ENCODE measurements around the gene KATNBL1.

The KATNBL1 gene, protein sequence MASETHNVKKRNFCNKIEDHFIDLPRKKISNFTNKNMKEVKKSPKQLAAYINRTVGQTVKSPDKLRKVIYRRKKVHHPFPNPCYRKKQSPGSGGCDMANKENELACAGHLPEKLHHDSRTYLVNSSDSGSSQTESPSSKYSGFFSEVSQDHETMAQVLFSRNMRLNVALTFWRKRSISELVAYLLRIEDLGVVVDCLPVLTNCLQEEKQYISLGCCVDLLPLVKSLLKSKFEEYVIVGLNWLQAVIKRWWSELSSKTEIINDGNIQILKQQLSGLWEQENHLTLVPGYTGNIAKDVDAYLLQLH

DNA sequence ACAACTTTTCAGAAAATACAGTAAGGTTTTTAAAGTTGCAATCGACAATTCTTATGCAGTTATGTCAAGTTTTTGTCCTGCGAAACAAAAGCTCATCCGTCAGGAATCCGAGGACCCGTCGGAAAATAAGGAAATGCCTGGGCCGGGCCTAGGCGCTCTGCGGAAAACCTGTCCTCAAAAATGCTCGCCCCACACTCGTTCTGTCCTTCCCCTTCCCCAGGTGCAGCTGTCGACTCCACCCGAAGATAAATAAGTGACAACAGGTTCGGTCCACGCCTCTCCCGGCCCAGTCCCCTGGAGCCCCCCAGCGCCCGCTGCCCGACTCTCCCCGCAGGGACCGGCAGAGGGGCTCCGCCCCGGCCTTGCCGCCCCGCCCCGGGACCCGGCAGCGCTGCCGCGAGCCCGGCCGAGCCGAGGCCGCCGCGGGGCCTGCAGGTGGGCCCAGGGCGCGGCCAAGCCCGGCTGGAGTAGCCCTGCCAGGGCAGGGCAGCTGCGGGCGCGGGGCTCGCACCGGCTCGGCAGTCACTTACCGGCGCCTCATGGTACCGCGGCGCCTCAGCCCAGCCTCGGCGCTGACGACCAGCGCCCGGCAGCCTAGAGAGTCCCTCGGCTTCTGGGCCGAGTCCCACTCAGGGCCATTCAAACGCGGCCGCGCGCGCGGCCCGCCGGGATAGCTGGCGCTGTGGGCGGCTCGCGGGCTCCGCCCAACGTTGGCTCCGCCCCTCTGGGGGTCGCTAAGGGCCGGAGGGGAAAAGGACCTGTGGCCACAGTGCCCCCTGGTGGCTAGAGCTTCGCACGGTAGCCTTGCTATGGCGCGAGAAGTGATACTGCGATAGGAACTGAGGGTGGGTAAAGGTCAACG is at the start of gene KATNBL1:
TSS of gene KATNBL1 (minus strand) at position 676 of the 862 bp plus-strand sequence. CDS start 46,420 bp downstream, outside the sequence.
- peak; percentile 98 for DNase-seq

DNA sequence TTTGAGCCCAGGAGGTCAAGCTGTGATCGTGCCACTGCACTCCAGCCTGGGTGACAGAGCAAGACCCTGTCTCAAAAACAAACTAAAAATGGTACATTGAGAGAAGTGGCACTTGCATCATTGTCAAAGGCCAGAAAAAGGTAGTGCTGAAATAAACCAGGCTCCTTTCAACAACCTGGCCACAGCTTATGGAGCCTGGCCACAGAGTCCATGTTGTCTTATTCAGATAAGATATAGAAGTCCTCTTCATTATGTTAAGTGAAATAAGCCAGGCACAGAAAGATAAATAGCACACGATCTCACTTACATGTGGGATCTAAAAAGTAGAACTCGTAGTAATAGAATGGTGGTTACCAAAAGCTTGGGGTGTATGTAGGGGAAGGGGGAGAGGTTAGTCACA is 49.7 kb upstream of the KATNBL1 start:
- peak; percentile 59 for DNase-seq

DNA sequence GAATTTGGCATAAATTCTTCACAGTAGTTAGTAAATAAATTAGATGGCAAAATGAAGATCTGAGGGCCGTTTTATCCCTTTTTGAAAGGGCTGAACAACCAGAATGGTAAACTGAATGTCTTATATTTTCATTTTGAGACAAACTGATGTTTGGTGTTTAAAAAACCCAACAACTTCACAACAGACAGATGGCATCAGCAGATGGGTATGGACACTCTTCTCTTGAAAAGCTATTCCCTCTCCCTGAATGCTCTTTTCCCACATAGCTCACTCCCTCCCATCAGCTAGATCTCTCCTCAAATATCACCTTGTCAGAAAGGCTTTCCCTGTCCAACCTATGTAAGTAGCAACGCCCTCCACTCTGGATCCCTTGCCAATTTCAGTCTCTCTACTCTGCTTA is 48.3 kb upstream of the KATNBL1 start:
- no peak for DNase-seq

DNA sequence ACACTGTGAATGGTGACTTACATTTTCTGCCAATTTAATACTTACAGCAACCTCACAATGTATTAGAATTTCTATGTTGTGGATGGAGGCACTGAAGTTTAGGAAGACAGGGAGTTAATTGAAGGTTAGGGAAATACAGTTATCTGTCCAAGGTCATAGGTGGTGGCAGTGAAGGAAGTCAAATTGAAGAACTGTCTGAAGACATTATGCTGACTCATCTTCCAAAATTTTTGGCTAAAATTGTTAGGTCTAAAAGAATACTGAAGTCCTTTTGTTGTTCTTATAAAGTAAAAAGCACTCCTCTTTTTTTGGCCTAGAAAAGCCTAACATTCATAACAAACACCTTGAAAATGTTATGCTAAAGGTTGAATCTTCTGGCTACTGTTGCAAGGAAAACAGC is 42.6 kb upstream of the KATNBL1 start:
- DNase-seq = peak; percentile 37

DNA sequence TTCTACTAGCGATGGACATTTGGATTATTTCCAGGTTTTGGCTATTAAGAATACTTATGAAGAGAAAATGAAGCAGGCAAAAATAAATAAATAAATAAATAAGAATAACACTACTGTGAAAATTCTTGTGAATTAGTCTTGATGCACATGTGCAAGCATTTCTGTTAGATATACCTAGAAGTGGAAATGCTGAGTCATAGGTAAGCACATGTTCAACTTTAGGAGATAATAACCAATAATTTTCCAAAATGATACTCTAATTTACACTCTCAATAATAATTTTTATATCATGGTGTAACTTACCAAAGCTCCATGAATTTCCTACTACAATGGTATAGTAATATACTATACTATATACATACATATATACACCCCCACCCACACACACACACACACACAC is 38.3 kb upstream of the KATNBL1 start:
- peak; percentile 60 for DNase-seq

DNA sequence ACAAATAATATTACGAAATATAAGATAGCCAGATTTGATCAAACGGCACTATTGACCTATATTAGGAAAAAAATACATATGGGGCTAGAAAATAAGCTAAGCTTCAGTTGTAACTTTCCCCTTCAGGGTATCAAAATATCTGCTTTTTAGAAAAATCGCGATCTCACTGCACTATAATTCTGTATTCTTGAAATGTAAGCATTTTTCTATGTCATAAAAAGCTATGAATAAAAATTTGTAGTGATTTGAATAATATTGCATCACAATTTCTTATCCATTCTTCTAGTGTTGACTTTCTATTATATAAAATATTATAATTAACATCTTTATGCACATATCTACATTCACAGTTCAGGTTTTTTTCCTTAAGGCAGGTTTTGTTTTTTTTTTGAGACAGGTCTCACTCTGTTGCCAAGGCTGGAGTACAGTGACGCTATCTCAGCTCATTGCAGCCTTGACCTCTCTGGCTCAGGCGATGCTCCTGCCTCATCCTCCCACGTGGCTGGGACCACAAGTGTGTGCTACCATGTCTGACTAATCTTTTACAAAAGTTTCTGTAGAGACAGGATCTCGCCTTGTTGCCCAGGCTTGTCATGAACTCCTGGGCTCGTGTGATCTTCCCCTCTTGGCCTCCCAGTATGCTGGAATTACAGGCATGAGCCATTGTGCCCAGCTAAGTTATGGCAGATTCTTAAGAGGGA is 36.5 kb upstream of the KATNBL1 start:
- no peak for DNase-seq

DNA sequence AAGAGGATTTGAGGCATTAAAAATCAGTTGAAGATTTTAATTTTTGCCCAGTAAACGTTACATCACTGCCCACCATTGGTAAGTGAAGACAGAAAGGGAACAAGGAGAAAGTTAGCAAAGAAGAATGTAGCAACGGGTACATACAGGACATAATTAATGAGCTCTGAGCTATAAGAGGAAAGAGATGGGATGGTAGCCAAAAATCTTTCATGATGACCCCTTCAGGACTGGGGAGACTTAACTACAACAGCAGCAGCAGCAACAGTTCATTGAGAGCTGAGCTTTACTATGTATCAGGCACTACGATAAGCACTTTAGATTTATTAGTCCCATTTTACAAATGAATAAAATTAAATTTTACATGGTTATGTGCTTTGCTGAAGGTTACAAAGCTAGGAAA is 33.3 kb upstream of the KATNBL1 start:
- no peak for DNase-seq

DNA sequence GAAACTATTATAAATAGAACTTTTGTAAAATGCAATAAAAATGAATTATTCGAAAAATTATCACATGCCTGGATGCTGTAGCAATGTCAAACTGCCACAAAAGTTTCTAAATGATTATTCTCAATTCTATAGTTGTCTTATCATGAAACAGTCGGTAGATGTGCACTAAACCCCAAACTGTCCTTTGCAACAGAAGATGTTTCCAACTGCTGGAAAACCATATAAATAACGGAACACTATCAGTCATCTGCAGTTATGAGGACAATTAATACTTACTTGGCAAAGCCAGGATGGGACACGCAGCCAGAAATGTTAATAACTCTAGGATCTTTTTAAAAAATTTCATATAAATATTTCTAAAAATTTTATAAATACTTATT is 32.4 kb upstream of the KATNBL1 start:
- DNase-seq = peak; percentile 24

DNA sequence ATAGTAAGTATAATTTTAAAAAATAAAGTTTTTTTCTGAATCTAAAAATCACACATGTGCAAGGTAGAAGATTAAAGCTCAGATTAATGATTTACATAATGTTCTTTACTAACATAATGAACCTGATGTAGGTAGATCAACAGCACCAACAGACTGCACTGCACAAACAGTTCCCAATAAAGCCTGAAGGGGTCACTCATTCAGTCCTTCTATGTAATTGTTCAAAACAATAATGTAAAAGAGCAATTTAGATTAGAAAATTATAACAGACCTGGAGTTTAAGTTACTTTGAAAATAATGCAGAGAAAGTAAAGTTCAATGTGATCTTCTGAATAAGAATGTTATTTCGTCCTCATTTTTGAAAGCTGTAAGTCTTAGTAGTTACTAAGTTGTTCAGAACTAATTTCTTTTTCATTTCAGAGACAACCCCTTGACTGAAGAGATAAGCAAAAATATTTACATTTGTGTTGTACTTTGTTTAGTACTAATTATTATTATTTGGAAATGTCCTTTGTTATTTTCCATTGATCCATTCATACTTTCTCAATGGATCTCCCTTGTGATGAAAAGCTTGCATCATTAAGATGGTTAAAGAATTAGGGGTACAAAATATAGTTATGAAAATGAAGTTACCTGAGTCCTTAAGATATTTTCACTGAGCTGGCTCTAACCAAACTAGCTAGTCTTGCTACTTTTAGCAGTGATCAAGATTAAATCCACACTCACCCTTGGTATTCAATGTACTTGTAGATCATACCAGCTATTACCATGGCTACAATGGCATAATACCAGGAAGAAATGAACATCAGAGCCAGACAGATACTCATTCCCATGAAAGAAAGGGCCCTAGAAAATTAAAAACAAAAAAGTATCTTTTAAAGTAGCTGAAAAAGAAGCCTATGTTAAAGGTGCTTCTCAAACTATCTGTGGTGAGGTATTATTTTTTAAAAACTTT is 31.8 kb upstream of the KATNBL1 start:
- DNase-seq = peak; percentile 79

DNA sequence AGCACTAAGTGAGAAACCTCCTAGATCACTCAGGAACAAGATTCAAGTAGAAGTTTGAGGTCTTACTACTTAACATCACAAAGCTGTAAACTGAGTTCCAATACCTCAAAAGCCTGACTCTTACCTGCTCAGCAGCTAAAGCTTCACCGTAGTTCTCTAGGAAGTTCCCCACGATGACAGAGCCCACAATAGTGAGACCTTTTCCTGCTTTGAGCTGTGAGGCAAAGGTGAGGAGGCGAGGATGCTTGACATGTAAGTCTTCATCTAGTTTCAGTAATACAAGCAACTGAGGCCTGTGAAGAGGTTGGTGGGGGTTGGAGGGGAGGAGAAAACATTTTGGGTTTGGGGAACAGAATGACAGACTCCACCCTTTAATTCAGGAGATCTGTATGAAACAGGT is 30.6 kb upstream of the KATNBL1 start:
- no peak for DNase-seq

DNA sequence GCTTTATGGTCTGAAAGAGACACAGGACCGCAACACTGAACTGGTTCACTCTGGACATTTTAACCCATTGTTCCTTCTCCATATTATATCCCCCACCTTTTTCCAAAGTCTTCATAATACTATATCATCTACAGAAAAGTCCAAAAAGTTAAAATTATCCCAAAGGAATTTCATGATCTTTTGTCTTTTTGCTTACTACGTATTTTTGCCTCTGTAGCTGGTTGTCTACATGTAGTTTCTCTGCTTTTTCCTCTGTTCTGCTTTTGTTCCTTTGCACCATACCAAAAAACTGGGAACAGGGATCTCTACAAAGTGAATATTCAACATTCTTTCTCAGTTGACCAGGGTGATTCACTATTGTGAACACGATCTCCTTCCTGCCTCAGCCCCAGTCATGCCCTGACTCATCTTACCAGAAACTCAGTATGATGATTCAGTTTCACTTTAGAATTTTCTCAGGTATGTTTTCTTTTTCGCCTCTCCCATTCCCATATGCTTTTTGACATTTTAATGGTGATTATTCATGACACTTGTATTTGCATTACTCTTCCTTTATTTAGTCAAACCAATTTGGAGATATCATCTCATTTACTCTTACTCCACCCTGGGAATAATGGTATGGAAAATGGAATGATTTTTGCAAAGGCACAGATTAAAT is 29.4 kb upstream of the KATNBL1 start:
- no peak for DNase-seq

DNA sequence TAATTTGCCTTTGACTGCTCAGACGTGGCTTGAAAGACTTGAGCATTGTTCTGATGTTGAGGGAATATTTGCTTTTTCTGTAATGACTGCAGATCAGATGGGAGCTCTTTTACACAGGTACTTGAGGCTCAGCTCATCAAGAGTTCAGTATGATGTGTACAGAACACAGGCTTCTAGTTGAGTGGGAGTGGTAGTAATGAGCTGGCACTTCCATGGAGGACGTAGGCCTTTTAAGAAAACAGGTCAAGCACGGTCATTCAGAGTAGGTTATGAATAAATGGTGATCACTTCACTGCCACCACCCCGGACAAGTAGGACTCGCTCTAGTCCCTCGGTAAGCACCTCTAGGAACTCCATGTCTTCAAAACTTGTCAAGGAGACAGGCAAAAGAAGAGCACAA is 23.7 kb upstream of the KATNBL1 start:
- no peak for DNase-seq

DNA sequence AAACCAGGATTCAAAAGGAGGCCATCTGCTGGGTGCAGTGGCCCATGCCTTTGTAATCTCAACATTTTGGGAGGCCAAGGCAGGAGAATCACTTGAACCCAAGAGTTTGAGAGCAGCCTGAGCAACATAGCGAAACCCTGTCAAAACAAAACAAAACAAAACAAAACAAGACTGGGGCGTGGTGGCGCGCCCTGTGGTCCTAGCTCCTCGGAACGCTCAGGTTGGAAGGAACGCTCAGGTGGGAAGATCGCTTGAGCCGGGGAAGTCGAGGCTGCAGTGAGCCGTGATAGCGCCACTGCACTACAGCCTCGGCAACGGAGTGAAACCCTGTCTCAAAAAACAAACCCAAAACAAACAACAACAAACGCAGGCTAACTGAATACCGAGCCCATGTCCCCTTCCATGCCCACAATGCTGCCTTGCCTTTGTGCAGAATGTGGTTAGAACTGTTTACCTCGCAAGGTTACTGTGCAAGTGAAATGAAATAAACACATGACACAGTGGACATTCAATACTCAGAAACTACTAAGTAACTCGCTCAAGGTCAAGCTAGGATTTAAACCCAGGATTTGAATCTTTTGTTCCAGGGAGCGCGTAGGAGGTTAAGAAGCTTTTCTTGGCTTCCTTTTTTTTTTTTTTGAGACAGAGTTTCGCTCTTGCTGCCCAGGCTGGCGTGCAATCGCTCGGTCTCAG is 14.2 kb upstream of the KATNBL1 start:
- peak; percentile 31 for DNase-seq

DNA sequence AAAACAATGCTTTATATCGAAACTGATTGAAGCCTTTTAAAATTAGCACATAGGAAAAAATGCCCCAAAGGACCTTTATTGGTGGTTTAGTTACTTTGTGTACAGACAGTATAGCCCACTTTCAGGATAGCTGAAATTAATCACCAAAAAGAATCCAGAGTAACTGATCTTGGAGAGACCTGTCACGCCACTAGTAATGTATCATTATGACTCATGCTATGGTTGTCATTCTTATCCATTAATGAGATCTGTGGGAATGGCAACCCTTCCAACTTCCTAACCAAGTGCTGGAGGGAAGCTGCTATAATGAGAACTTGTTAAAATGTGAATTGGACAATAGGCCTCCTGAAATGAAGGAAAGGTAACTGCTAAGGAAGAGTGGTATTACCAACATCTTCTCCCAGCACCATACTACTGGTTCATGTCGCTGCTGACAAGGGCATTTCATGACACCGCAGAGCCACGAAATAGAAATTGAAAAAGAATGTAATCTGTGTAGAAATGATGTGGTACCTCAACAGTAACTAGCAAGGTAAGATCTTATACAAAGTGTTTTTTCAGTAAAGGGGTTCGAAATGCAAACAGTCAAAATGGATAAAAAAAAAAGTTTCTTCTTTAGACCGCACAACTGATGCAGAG is 7.8 kb upstream of the KATNBL1 start:
- DNase-seq = no peak

DNA sequence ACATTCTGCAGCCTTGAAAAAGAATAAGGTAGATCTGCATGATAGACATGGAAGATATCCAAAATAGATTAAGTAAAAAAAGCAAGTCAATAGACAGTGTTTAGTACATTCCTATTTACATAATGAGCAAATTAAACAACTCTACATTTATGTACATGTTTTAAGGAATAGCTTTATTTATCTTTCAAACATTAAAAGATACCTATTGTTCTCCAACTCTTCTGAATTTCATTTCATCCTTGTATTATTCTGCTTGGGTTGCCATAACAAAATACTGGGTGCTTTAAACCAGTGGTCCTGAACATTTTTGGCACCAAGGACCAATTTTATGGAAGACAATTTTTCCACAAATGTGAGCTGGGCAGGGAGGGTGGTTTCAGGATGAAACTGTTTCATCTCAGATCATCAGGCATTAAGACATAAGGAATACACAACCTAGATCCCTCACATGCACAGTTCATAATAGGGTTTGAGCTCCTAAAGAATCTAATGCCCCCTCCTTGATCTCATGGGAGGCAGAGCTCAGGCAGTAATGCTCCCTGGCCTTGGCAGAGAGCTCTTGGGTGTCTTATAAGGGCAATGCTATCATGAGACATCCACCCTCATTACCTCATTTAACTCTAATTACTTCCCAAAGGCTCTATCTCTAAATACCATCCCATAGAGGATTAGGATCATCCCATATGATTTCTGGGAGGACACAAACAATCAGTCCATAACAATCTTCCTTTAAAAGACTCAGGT is 6.8 kb upstream of the KATNBL1 start:
- DNase-seq = no peak

DNA sequence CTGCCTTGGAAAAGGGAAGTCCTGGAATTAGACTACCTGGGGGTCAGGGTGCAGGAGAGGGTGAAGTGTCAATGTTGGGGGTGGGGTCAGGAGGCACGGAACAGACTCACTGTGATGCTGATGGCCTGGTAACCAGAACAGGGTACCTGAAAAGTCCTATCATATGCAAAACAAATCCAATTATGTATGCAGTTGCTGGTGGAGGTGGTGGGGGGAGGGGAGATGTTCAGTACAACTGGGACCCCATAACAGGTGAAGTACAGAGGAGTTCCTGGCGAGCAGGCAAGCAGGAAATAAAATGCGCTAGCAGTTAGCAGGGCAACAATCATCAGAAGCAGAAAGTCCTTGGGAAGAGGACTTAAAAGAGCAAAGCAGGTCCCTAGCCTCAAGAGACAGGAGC is 4.2 kb upstream of the KATNBL1 start:
- DNase-seq = no peak

DNA sequence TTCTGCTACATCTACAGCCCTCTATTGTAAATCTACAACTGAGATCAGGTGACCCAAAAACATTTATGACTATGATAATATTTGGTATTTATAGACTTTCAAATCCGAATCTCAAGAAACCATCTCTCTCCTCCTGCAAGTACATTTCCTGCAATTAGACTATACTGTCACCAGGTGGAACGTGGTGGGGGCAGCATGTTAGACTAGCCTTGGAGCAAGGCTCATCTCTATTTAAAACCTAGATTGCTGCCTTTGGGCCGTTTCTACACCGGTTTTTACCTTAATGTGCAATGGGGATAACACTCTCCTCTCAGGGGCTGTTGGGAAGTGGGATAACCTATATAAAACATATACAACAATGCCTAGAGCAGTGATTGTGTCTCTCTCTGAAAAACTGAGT is 3.8 kb upstream of the KATNBL1 start:
- peak; percentile 26 for DNase-seq

DNA sequence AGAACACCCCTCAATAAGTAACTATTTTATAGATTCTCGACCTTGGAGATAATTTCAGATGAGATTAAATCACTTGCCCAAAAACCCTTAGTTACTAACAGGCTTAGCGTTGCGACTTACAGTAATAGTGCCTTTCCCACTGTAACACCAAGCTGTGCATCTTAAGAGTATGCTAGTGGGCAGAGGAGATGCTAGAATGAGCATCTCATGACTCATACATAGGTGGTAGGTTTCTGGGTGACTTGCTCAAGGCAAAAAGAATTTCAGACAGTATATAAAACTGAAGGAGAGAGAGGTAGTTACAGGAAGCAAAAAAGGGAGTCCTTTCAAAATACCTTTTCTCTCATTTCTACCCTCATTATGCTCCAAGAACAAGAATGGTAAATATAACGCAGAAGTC is 3.9 kb downstream of the KATNBL1 start:
- DNase-seq = no peak

DNA sequence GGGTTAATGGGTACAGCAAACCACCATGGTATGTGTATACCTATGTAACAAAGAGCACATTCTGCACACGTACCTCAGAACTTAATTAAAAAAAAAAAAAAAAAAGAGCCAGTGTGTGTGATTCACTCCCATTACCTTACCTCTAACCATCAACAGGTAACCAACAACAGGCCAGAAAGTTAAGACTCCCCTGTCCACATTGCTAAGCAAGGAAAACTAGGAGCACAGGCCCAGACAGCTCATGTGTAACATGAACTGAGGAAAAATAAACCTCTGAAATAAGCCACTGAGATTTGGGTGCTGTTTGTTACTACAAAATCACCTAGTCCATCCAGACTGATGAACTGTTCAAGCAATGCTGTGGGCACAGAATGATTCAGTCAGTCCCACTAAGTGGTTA is 6.0 kb downstream of the KATNBL1 start:
- no peak for DNase-seq

DNA sequence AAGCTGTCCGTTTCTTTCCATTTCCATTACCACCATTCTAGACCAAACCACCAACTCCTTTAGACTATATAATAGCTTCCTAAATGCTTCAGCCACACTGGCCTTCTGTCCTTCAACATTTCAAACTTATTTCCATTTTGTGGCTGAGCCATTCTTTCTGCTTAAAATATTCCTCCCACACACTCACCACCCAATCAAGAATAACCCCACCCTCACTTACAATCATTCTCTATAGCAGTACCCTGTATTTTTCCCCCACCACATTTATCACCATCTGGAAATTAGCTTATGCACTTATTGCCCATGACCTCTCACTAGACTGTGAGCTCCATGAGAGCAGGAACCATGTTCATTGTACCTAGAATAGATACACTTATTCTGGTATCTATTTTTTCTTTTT is 6.6 kb downstream of the KATNBL1 start:
- DNase-seq = no peak
